Measurements from ENCODE around the gene ZNF784. TPM values are rescaled to one million over a fixed set of nuclear protein-coding genes. Genes with fewer than 3 reads are reported as not detected.

Gene ZNF784
- total and polyA plus RNA-seq, 2 of the 13 experiments (the other 11 are each of a cell fraction or from before 2014, with no cell fraction given): 4.1 to 4.2 TPM

- POLR2A ChIA-PET: interaction anchor here (0.6 kb wide), 1 partner anchor 8 kb away, joined by 3 read pairs; the partner anchor contains the start of gene ZNF580
- H3K4me3 ChIP-seq (replicated peaks in 1 of 3; ENCODE audit: insufficient read depth in 1 of 3, low read depth in 2 of 3, low read length in 3 of 3): peak overlapping the region in 1 of 3 experiments; percentile 96; a peak in 1 of 6 replicates
- intact Hi-C loops (cut with micrococcal nuclease; ENCODE audit: unreplicated experiment): no loop called here
Observed at GRCh38 chr19:55649268-55650125, 25.1 kb upstream of the ZNF784 start.

DNA sequence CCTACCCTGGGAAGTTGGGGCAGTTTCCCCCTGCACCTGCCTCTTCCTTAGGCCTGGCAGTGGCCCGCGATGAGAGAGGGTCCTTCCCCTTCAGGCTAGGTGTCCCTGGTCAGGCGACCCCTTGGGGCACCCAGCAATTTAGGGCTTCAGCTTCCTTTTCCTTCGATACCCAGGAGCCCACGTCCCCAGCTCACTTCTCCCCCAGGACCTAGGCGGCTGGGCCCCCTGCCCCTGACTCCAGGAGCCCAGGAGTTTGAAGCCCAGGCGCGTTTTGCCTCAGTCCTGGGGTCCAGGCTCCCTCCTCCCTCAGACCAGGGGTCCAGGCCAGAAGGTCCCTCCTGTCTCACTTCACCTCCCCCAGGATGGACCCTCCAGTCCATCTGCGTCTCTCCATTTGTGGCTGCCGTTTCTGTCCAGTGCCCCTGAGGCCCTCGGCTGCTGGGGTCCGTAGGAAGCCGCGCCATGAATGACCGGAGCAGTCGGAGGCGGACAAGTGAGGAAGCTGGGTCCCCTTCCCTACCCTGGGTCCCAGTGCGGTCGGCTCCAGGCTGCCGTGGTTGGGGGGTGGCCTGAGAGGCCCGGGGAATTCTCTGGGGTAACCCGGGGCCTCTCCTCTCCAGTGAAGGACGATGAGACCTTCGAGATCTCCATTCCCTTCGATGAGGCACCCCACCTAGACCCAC is 24.4 kb upstream of the ZNF784 start:
- whole genome bisulfite sequencing (ENCODE audit: low lambda C conversion rate): 48% methylated on average over 11 of the region's 25 CpGs
- BruUV-seq (replicated peaks): no TSS peak
- in situ Hi-C loops (cut with HindIII; ENCODE audit: extremely low pct_ligation_motif_present, low pct_unique_long_range_greater_than_20kb): no loop called here
- TF ChIP-seq ZFP37 (CRISPR knock-in tag; IDR thresholded peaks at IDR 0.05; ENCODE audit: borderline replicate concordance) (no peak), SIN3B (IDR thresholded peaks at IDR 0.05; ENCODE audit: low read length) (no peak), CREBL2 (CRISPR knock-in tag; IDR thresholded peaks at IDR 0.05; ENCODE audit: borderline replicate concordance) (0 out of 2 replicates have a peak, but pooled peaks have one; percentile 42), ZNF253 (CRISPR knock-in tag; IDR thresholded peaks at IDR 0.05; ENCODE audit: borderline replicate concordance) (peak; percentile 71; the same call in 1 of the 2 replicates), CBX5 (CRISPR knock-in tag; IDR thresholded peaks at IDR 0.05; ENCODE audit: borderline replicate concordance) (no peak), DNMT1 (CRISPR knock-in tag; IDR thresholded peaks at IDR 0.05) (no peak), ATF1 (CRISPR knock-in tag; IDR thresholded peaks at IDR 0.05) (no peak), PCBP1 (IDR thresholded peaks at IDR 0.05; ENCODE audit: borderline replicate concordance, low read depth, low read length) (0 out of 2 replicates have a peak, but pooled peaks have one; percentile 42), BRD4 (CRISPR knock-in tag; IDR thresholded peaks at IDR 0.05) (no peak), CREB3 (CRISPR knock-in tag; IDR thresholded peaks at IDR 0.05) (no peak), FOSL2 (CRISPR knock-in tag; IDR thresholded peaks at IDR 0.05) (no peak), ZNF230 (CRISPR knock-in tag; IDR thresholded peaks at IDR 0.05) (no peak), MIXL1 (CRISPR knock-in tag; IDR thresholded peaks at IDR 0.05) (no peak), ARNTL (CRISPR knock-in tag; IDR thresholded peaks at IDR 0.05) (no peak), TRIM24 (CRISPR knock-in tag; IDR thresholded peaks at IDR 0.05) (no peak), ZNF124 (CRISPR knock-in tag; IDR thresholded peaks at IDR 0.05) (no peak), ZNF326 (CRISPR knock-in tag; IDR thresholded peaks at IDR 0.05; ENCODE audit: borderline replicate concordance) (no peak)

More at GRCh38 chr19:55649268-55650125, 25.1 kb upstream of the ZNF784 start:
- H3K9me3 ChIP-seq (ENCODE audit: low read length): no peaks in the 10 kb centered on the region
- 0 out of 2 replicates have a peak, but pooled peaks cover under 1% of the 10 kb centered on the region for H4K20me1 ChIP-seq (ENCODE audit: insufficient read depth, low read length)
- H3K79me2 ChIP-seq (ENCODE audit: insufficient read depth, low read length): peaks cover 18% of the 10 kb centered on the region
- FAIRE-seq: no peak
- no peak for DNase-seq (ENCODE audit: low spot score)
- in situ Hi-C loops (cut with HindIII; ENCODE audit: extremely low pct_ligation_motif_present, low pct_unique_long_range_greater_than_20kb): no loop called here
- peak overlapping the region; percentile 82 for H3K4me2 ChIP-seq (ENCODE audit: low read depth, low read length)
- no peak for TF ChIP-seq ZNF468 (CRISPR knock-in tag; IDR thresholded peaks at IDR 0.05)
- H3K4me1 ChIP-seq (ENCODE audit: insufficient read depth, low read length): peaks cover 42% of the 10 kb centered on the region
- no peak for ATAC-seq
- peaks cover 0 to 10% of the 10 kb centered on the region in 2 experiments; a peak in 2 of 5 replicates for H3K36me3 ChIP-seq (replicated peaks in 1 of 2; ENCODE audit: control insufficient read depth in 1 of 2, insufficient read depth in 2 of 2, low read length in 2 of 2)
- BruUV-seq (replicated peaks): no TSS peak
- no peaks in the 10 kb centered on the region; a peak in 1 of 5 replicates for H3K27me3 ChIP-seq (ENCODE audit: control insufficient read depth in 1 of 2, insufficient read depth in 2 of 2, low read length in 2 of 2)
- H3K9ac ChIP-seq (ENCODE audit: insufficient read depth, low read depth, low read length): peak overlapping the region; percentile 86; the same call in 1 of the 2 replicates
- H3K27ac ChIP-seq (ENCODE audit: extremely low read length, insufficient read depth, low read length): no peak overlapping the region
- 92% methylated on average over 12 of the region's 17 CpGs for WGBS (ENCODE audit: low lambda C conversion rate)
- CTCF ChIA-PET (ENCODE audit: low intra/inter-chr PET ratio, low total read pairs): no interaction called here
- H2AFZ ChIP-seq (ENCODE audit: low read length): no peak overlapping the region

More for the DNA sequence above, 24.4 kb upstream of the ZNF784 start:
- H3K9ac ChIP-seq (ENCODE audit: insufficient read depth, low read depth, low read length): peak overlapping the region; percentile 86
- ChIA-PET CTCF (ENCODE audit: low intra/inter-chr PET ratio, low total read pairs) (no interaction called here), POLR2A (no interaction called here)
- peaks cover 44% of the 10 kb centered on the region for H3K4me1 ChIP-seq (ENCODE audit: insufficient read depth, low read length)
- peaks cover 0 to 10% of the 10 kb centered on the region in 2 experiments; a peak in 2 of 5 replicates for H3K36me3 ChIP-seq (replicated peaks in 1 of 2; ENCODE audit: control insufficient read depth in 1 of 2, insufficient read depth in 2 of 2, low read length in 2 of 2)
- H3K27me3 ChIP-seq (ENCODE audit: control insufficient read depth in 1 of 2, insufficient read depth in 2 of 2, low read length in 2 of 2): no peaks in the 10 kb centered on the region
- peak overlapping the region; percentile 82 for H3K4me2 ChIP-seq (ENCODE audit: low read depth, low read length)
- no peaks in the 10 kb centered on the region for H3K9me3 ChIP-seq (ENCODE audit: low read length)
- intact Hi-C loops (cut with micrococcal nuclease; ENCODE audit: unreplicated experiment): no loop called here
- H3K4me3 ChIP-seq (replicated peaks in 1 of 3; ENCODE audit: insufficient read depth in 1 of 3, low read depth in 2 of 3, low read length in 3 of 3): peak overlapping the region; percentile 78 to 96 (median 96)
- H3K27ac ChIP-seq (ENCODE audit: extremely low read length, insufficient read depth, low read length): peak overlapping the region; percentile 76
- FAIRE-seq: no peak
- no peak overlapping the region for H2AFZ ChIP-seq (ENCODE audit: low read length)
- no peaks in the 10 kb centered on the region for H4K20me1 ChIP-seq (ENCODE audit: insufficient read depth, low read length)
- ATAC-seq: peak; percentile 26
- DNase-seq (ENCODE audit: low spot score): no peak
- H3K79me2 ChIP-seq (ENCODE audit: insufficient read depth, low read length): peaks cover 25% of the 10 kb centered on the region

Measured in HepG2 (cell line).